ENCODE results near the gene MTA1.

Gene MTA1

GRCh38 chr14:105386581-105387529 lies 32.8 kb upstream of the MTA1 start:
- DNase-seq (ENCODE audit: low read depth in 3 of 3) = no peak

DNA sequence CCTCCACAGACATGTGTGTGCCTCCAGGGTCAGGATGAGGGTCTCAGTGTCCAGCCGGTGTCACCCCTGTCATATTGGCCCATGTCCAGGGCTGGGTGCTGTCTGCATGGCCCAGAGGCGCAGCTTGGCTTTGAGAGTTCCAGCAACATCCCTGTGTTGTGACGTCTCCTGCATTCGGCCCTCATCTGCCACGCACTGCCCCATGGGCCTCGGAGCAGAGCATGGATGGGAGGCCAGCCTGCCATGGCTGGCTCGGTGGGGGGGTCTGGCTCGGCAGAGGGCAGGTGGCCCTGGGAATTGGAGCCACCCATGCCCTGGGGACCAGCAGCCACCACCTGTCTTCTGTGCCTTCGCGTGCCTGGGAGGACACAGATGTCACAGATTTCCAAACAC lies 32.1 kb upstream of the MTA1 start:
- no peak for DNase-seq (ENCODE audit: low read depth in 3 of 3)

GRCh38 chr14:105388110-105388951 lies 31.3 kb upstream of the MTA1 start:
- no peak for DNase-seq (ENCODE audit: low read depth in 3 of 3)

GRCh38 chr14:105388976-105389375 lies 30.7 kb upstream of the MTA1 start:
- DNase-seq (ENCODE audit: low read depth in 3 of 3) = no peak

GRCh38 chr14:105389534-105389933 lies 30.1 kb upstream of the MTA1 start:
- no peak for DNase-seq (ENCODE audit: low read depth in 3 of 3)

GRCh38 chr14:105389976-105390848 lies 29.4 kb upstream of the MTA1 start:
- no peak for DNase-seq (ENCODE audit: low read depth in 3 of 3)

DNA sequence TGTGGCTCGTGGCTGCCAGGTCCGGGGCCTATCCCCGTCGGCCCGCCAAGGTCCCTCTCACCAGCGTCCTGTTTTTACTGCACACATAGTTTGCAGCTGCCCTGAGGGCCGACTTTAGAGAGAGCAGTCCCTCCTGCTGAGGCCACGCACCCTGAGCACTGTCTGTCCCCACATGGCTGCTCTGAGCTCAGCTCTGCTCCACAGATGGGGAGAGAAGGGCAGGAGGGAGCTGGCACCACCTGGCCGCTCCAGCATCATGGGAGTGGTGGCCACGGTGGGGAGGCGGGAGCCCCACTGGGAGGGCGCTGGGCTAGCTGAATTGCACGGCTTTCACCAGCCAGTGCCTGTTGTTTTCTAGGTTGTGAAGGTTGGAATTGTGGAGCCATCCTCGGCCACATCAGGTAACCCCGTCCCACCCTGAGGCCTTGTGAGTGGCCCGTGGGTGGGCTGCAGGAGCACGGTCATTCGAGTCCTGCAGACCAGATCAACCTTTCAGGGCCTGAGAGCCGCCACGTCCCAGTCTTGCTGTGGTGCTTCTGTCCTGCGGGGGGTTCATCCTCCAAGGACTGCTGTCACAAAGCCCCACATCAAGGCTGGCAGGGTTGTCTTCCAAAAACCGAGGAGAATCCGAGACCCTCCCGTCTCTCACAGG lies 28.7 kb upstream of the MTA1 start:
- no peak for DNase-seq (ENCODE audit: low read depth in 3 of 3)

DNA sequence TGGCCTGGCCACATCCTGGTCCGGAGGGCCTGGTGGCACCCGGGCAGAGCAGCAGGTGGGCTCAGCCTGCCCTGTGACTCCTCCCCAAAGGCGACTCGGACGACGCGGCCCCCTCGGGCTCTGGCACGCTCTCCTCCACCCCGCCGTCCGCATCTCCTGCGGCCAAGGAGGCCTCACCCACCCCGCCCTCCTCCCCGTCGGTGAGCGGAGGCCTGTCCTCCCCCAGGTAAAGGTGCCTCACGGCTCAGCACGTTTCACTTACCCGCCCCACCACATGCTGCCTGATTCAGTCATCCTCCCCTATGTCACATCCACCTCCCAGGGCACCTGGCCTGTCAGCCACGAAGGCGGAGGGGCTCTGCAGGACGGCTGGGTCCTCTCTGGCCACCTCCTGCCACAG lies 28.1 kb upstream of the MTA1 start:
- no peak for DNase-seq (ENCODE audit: low read depth in 3 of 3)

GRCh38 chr14:105392131-105393090 lies 27.2 kb upstream of the MTA1 start:
- DNase-seq (ENCODE audit: low read depth in 3 of 3) = no peak

DNA sequence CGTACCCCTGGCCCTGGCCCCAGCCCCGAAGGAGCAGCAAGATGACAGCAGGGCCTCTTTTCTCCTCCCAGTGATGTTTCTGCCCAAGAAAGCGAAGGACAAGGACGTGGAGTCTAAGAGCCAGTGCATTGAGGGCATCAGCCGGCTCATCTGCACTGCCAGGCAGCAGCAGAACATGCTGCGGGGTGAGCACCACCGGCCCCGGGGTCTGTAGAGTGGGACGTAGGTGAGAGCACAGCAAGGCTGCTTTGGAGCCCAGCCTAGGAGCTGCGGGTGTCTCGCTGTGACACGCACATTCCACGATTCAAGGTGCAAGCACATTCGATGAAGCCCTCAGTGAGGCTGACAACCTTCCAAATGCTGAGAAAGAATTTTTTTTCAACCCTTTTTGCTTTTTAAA lies 26.5 kb upstream of the MTA1 start:
- no peak for DNase-seq (ENCODE audit: low read depth in 3 of 3)

DNA sequence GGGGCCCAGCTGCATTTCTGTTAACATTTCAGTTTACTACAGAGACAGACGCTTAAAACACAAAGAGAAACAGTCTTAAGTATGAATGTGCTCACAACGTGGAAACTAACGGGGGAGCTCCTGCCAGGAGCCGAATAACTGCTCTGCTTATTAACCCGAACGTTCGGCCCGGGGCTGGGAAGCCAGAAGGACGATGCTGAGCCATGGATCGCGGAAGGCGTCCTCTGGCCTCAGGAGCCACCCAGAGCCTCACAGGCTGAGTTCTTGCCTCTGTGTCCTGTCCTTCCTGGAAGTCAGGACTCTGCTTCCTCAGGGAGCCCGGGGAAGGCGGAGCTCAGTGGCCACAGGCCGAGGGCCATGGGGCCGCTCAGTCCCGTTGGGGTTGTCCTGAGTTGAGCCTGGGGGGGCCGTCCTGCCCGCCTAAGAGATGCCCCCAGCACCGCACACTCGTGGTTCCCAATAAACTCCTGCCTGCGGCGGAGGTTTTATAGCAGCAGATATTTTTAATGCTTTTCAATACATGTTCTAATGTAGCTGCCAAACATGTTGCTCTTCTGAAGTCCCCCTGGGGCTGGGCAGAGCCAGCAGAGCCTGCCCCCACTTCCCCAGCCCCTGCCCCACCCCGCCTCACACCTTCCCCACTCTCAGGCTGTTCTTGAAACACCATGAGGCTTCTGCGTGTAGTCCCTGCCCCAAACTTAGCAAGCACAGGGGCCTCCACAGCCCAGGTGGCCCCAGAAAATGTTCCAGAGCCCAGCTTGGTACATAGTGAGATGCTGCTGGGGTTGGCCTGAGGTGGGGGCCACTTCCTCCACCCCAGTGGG lies 24.7 kb upstream of the MTA1 start:
- DNase-seq (ENCODE audit: low read depth in 3 of 3) = no peak

DNA sequence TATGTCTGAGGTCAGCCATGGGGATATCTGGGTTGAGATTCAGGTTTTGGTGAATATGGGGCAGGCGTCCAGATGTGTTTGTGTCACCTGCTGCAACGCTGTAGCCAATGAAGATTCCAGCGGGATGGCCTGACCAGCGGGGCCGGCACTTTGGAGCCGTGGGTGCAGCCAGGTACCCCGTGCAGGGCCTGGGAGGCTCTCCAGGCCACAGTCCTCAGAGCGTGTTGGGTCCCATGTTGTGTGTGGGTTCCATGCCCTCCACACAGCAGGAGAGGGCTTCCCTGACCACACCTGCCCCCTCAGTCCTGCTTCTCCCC lies 24.1 kb upstream of the MTA1 start:
- DNase-seq (ENCODE audit: low read depth in 3 of 3) = no peak

DNA sequence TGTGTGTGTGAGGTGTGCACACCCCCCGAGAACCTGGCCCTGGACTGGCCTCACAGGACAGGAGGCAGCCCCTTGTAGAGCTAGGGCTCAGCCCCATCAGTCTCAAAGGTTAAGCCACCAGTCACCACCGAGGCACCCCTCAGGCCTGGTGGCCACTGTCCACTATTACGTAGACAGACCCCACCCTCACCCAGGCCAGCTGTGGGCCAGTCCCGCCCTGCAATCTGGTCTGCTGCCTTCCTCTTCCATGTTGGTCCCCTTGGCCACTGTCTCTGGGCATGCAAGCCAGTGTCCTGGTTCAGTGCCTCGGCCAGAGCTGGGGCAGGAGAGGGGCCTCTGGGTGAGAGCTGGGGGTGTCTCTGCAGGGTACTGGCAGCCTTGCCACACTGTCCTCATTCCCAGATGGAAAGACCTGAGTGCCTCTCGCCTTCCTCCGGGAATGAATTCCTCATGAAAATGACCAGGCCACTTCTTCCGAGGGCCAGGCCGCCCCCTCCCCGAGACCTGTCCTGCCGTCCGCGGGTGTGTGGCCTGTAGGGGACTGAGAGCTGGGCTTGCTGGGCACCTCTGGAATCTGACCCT lies 22.2 kb upstream of the MTA1 start:
- DNase-seq (ENCODE audit: low read depth in 3 of 3) = no peak

GRCh38 chr14:105398044-105398725 lies 21.4 kb upstream of the MTA1 start, which contains the start of gene TEX22:
Gene TEX22 (plus strand): TSS chr14:105398538. CDS start chr14:105399341, 803 bp downstream.
- peak; percentile 85 to 98 (median 87) for DNase-seq (ENCODE audit: low read depth in 3 of 3)

GRCh38 chr14:105398726-105399465 lies 20.7 kb upstream of the MTA1 start:
- DNase-seq (ENCODE audit: low read depth in 3 of 3) = no peak

GRCh38 chr14:105399466-105399775 lies 20.2 kb upstream of the MTA1 start:
- no peak for DNase-seq (ENCODE audit: low read depth in 3 of 3)

- no peak for DNase-seq (ENCODE audit: low read depth in 3 of 3)
Measured at GRCh38 chr14:105400016-105400415, 19.6 kb upstream of the MTA1 start.

DNA sequence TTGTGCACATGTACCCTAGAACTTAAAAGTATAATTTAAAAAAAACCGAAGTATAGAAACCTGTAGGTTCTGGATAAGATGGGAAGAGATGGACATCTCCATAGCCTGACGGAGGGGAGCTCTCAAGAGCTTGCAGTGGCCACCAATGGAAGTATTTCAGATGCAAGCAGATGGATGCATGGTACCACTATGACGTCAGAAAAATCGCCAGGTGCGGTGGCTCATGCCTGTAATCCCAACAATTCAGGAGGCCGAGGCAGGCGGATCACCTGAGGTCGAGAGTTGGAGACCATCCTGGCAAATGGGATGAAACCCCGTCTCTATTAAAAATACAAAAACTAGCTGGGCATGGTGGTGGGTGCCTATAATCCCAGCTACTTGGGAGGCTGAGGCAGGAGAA lies 17.9 kb upstream of the MTA1 start:
- DNase-seq (ENCODE audit: low read depth in 3 of 3) = no peak
